Measurements from ENCODE around the gene APOBEC4. TPM values are rescaled to one million over a fixed set of nuclear protein-coding genes. Genes with fewer than 3 reads are reported as not detected.
A peak's percentile ranks its signal among the peaks of the same experiment; 100 is the strongest.

APOBEC4 gene
- total RNA-seq, 1 experiment from 2014 or later, result not detected

DNA sequence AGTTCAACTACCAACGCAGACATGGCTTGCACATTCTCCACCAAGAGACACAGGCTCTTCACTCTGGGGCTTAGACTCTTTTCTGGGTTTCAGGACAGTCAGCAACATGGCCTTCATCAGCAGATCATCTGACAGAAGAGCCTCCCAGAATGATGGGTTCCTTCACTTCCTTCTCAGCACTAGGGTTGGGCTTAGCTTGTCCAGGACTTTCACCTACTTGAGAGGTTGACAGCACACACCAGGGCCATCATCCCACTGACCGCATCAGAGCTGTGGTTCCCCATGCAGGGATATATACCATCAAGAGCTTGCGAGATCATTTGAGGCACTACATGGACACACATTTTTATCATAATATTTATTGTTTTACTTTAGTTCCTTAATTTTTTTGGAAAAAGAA, 52.5 kb downstream of the APOBEC4 start:
- DNase-seq (ENCODE audit: low spot score), result no peak

DNA sequence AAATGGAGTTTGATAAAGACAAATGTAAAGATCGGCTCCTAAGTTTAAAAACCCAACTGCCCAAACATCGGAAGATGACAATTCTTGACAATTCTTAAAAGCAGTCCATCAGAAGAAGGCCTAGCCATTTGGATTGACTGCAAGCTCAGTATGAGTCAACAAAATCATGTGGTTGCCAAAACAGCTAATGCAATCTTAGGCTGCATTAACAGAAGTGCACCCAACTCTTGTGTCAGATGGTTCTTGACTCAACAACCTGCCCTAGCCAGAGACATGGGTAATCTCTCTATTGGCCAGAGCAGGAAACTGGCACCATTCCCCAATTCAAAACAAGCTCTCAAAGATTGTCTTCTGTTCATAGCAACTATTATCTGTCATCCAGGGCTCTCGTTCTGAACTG, 53.0 kb downstream of the APOBEC4 start:
- DNase-seq (ENCODE audit: low spot score), result peak; percentile 31

DNA sequence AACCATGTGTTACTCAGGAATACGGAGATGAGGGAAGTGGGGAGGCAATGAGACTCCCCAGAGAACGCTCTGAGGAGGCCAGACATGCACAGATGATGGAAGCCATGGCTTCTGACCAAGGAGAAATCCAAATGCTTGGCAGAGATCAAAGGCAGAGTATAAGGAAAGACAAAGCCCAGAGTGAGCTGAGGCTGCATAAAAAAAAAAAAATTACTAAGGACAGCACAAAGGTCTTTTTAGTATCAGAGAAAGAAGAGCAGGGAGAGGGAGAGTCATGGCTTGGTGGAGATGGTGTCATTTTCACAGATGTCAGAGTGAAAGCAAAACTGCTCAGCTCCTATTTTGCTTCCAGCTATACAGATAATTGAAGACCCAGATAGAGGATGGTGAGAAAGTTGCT, 54.7 kb downstream of the APOBEC4 start:
- DNase-seq (ENCODE audit: low spot score), result no peak

DNA sequence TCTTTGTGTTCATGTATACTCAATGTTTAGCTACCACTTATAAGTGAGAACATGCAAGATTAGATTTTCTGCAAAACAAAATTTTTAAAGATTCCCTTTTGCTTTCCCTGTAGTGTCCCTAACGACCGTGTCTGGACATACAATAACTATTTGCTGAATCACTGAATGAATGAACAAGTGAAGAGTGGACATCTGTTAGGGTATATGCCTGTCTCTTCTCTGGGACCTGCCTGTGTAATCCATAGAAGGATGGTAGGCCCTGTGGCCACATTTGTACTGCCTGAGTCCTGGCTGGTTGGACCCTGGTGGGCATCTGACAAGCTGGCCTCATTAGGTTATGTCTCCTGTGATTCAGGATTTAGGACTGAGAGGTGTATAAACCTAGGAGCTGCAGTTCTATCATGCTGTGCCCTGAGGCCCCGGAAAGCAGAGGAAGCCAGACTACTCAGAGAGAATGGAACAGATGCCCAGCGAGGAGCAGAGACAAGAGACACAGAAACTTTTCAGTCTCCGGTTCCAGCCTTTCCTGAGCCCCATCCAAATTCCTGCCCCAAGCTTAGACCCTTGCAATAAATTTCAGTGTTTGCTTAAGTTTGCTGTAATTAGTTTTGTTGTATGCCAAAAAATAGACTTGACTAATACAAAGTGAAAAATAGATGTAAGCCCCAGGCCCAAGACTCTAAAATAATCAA, 55.3 kb downstream of the APOBEC4 start:
- no peak for DNase-seq (ENCODE audit: low spot score)

DNA sequence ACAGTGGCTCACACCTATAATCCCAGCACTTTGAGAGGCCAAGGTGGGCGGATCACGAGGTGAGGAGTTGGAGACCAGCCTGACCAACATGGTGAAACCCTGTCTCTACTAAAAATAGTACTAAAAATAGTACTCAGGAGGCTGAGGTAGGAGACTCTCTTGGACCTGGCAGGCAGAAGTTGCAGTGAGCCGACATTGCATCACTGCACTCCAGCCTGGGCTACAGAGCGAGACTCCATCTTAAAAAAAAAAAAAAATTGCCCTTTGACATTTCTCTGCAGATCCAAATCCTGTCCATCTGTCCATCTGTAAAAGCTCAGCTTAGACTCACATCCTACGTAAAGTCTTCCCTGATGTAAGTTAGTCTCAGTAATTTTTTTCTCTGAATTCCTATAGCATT, 56.6 kb downstream of the APOBEC4 start:
- no peak for DNase-seq (ENCODE audit: low spot score)

Other genes with a start within 250 kb of the APOBEC4 start
- gene NMNAT2, start 234.9 kb downstream of the APOBEC4 start, total RNA-seq (2014; rRNA removed; shearing (Covaris generic)), result 0.14 and 1.4 TPM in 2 replicates
- 19.5 and 30.5 TPM in 2 replicates for gene SMG7, start 180.8 kb downstream of the APOBEC4 start, total RNA-seq (2014; rRNA removed; shearing (Covaris generic))
- gene NCF2, start 62.9 kb downstream of the APOBEC4 start, total RNA-seq (2014; rRNA removed; shearing (Covaris generic)), result 4.1 and 10.2 TPM in 2 replicates
- 118 and 158 TPM in 2 replicates for gene ARPC5, start 17.5 kb downstream of the APOBEC4 start, total RNA-seq (2014; rRNA removed; shearing (Covaris generic))
- 14.9 and 18.7 TPM in 2 replicates for gene RGL1, start 151.8 kb upstream of the APOBEC4 start, total RNA-seq (2014; rRNA removed; shearing (Covaris generic))